HepG2 (cell line): ENCODE data around the gene KRTAP1-5. TPM values are rescaled to one million over a fixed set of nuclear protein-coding genes. Genes with fewer than 3 reads are reported as not detected.
A peak's percentile ranks its signal among the peaks of the same experiment; 100 is the strongest.

Experiments
- CERS6 ChIP-seq: sonication (generic); formaldehyde crosslinking; IDR thresholded peaks from 2 replicates; pipeline ENCODE4 v1.5.0; 2020; ENCODE audit warnings: missing genetic modification reagents
- CHD4 ChIP-seq: fragments of 200-600 bp; sonication (generic); IDR thresholded peaks from 2 replicates; pipeline ENCODE4 v1.7.0; 2017; ENCODE audit warnings: mild to moderate bottlenecking, low read length, borderline replicate concordance
- FOSL1 ChIP-seq: sonication (generic); formaldehyde crosslinking; IDR thresholded peaks from 2 replicates; pipeline ENCODE4 v1.9.0; 2021; ENCODE audit warnings: missing genetic modification reagents, borderline replicate concordance
- HIVEP1 ChIP-seq: sonication (generic); formaldehyde crosslinking; IDR thresholded peaks from 2 replicates; pipeline ENCODE4 v1.4.0; 2020; ENCODE audit warnings: mild to moderate bottlenecking, missing genetic modification reagents
- JUNB ChIP-seq: sonication (generic); formaldehyde crosslinking; IDR thresholded peaks from 2 replicates; pipeline ENCODE4 v1.8.0; 2022; ENCODE audit warnings: missing genetic modification reagents, mild to moderate bottlenecking, borderline replicate concordance
- KIAA2018 ChIP-seq: sonication (generic); formaldehyde crosslinking; IDR thresholded peaks from 2 replicates; pipeline ENCODE4 v1.5.0; 2020; ENCODE audit warnings: mild to moderate bottlenecking, missing genetic modification reagents, borderline replicate concordance
- MYNN ChIP-seq: sonication (generic); formaldehyde crosslinking; IDR thresholded peaks from 2 replicates; pipeline ENCODE4 v1.4.0; 2020; ENCODE audit warnings: mild to moderate bottlenecking, low read depth, missing genetic modification reagents
- NAIF1 ChIP-seq: sonication (generic); formaldehyde crosslinking; IDR thresholded peaks from 2 replicates; pipeline ENCODE4 v1.5.0; 2020; ENCODE audit warnings: mild to moderate bottlenecking, missing genetic modification reagents, borderline replicate concordance
- SALL1 ChIP-seq: sonication (generic); formaldehyde crosslinking; IDR thresholded peaks from 2 replicates; pipeline ENCODE4 v1.8.0; 2022; ENCODE audit warnings: mild to moderate bottlenecking, missing genetic modification reagents
- TRIM22 ChIP-seq: fragments of 450-650 bp; IDR thresholded peaks from 2 replicates; pipeline ENCODE4 v1.6.1; 2017
- ZBED4 ChIP-seq: sonication (generic); formaldehyde crosslinking; IDR thresholded peaks from 2 replicates; pipeline ENCODE4 v1.4.0; 2020; ENCODE audit warnings: missing genetic modification reagents, borderline replicate concordance
- ZNF225 ChIP-seq: sonication (generic); formaldehyde crosslinking; IDR thresholded peaks from 2 replicates; pipeline ENCODE4 v1.4.0; 2020; ENCODE audit warnings: mild to moderate bottlenecking, missing genetic modification reagents
- ZNF781 ChIP-seq: sonication (generic); formaldehyde crosslinking; IDR thresholded peaks from 2 replicates; pipeline ENCODE4 v1.5.1; 2020; ENCODE audit warnings: borderline replicate concordance, mild to moderate bottlenecking, missing genetic modification reagents; ENCODE audit errors: not compliant biosample characterization
- ZNF83 ChIP-seq: sonication (generic); formaldehyde crosslinking; IDR thresholded peaks from 2 replicates; pipeline ENCODE4 v1.4.0; 2020; ENCODE audit warnings: missing genetic modification reagents, mild to moderate bottlenecking, borderline replicate concordance
- polyA plus RNA-seq, 8 experiments: library from polyadenylated mRNA; depleted of rRNA in 3 of 8; stranded (reverse) in 7 of 8; unstranded in 1 of 8; fragments of >200 nt; fragmentation: Illumina TruSeq in 4 of 8; extraction: Trizol in 4 of 8; gene quantifications; 2 replicates each; pipeline versions ENCODE4 v1.2.1 to v1.2.3, GENCODE V29; 2011 to 2016; ENCODE audit warnings: low read depth in 4 of 8, missing spikeins in 1 of 8, mixed read lengths in 1 of 8; ENCODE audit not compliant: insufficient read depth in 1 of 8
- total RNA-seq, 5 experiments: library from RNA; depleted of rRNA; stranded (reverse); fragments of >200 nt; fragmentation: Illumina TruSeq; extraction: Trizol; gene quantifications; 2 replicates each; pipeline ENCODE4 v1.2.3, GENCODE V29; 2016; ENCODE audit warnings: low read depth in 1 of 5

Gene KRTAP1-5
- total and polyA plus RNA-seq, 2 of the 13 experiments (the other 11 are each of a cell fraction or from before 2014, with no cell fraction given), result 0.09 TPM; not detected in 1

- TF ChIP-seq KIAA2018 (no peak), ZNF781 (no peak), ZBED4 (peak; percentile 52; the same call in 1 of the 2 replicates), JUNB (CRISPR knock-in tag) (no peak), ZNF83 (CRISPR knock-in tag) (no peak), MYNN (CRISPR knock-in tag) (no peak), SALL1 (CRISPR knock-in tag) (peak; percentile 11; the same call in 1 of the 2 replicates), ZNF225 (CRISPR knock-in tag) (no peak), HIVEP1 (CRISPR knock-in tag) (no peak), TRIM22 (no peak), CHD4 (peak; percentile 83; the same call in 1 of the 2 replicates), NAIF1 (CRISPR knock-in tag) (no peak), CERS6 (CRISPR knock-in tag) (no peak), FOSL1 (CRISPR knock-in tag) (peak; percentile 37; the same call in 1 of the 2 replicates)
These were observed 17.7 kb downstream of the KRTAP1-5 start (continued) for GRCh38 chr17:41009301-41009760.
